ENCODE data around the gene RANBP9.

DNA sequence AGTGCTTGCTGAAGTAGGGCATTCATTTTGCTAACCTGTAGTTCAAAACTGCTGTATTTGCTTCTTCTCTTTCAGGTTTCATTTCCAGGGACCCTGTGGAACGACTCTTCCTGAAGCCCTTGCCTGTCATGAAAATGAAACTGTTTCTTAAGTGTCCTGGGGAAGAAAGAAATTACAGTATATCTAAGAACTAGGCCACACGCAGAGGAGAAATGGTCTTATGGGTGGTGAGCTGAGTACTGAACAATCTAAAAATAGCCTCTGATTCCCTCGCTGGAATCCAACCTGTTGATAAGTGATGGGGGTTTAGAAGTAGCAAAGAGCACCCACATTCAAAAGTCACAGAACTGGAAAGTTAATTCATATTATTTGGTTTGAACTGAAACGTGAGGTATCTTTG is 99.9 kb downstream of the RANBP9 start:
- TF ChIP-seq, protein P1, sequence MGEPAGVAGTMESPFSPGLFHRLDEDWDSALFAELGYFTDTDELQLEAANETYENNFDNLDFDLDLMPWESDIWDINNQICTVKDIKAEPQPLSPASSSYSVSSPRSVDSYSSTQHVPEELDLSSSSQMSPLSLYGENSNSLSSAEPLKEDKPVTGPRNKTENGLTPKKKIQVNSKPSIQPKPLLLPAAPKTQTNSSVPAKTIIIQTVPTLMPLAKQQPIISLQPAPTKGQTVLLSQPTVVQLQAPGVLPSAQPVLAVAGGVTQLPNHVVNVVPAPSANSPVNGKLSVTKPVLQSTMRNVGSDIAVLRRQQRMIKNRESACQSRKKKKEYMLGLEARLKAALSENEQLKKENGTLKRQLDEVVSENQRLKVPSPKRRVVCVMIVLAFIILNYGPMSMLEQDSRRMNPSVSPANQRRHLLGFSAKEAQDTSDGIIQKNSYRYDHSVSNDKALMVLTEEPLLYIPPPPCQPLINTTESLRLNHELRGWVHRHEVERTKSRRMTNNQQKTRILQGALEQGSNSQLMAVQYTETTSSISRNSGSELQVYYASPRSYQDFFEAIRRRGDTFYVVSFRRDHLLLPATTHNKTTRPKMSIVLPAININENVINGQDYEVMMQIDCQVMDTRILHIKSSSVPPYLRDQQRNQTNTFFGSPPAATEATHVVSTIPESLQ (CRISPR knock-in tag; conservative IDR thresholded peaks at IDR 0.05), result no peak
- TF ChIP-seq SP2 (CRISPR knock-in tag; IDR thresholded peaks at IDR 0.05) (no peak), HOXA5 (CRISPR knock-in tag; IDR thresholded peaks at IDR 0.05) (no peak), CHD2 (IDR thresholded peaks at IDR 0.05; ENCODE audit: low read depth, low read length) (no peak), ZNF367 (CRISPR knock-in tag; IDR thresholded peaks at IDR 0.05; ENCODE audit: borderline replicate concordance) (no peak), ZNF329 (CRISPR knock-in tag; IDR thresholded peaks at IDR 0.05; ENCODE audit: low read depth) (no peak)
- TF ChIP-seq, protein P2, sequence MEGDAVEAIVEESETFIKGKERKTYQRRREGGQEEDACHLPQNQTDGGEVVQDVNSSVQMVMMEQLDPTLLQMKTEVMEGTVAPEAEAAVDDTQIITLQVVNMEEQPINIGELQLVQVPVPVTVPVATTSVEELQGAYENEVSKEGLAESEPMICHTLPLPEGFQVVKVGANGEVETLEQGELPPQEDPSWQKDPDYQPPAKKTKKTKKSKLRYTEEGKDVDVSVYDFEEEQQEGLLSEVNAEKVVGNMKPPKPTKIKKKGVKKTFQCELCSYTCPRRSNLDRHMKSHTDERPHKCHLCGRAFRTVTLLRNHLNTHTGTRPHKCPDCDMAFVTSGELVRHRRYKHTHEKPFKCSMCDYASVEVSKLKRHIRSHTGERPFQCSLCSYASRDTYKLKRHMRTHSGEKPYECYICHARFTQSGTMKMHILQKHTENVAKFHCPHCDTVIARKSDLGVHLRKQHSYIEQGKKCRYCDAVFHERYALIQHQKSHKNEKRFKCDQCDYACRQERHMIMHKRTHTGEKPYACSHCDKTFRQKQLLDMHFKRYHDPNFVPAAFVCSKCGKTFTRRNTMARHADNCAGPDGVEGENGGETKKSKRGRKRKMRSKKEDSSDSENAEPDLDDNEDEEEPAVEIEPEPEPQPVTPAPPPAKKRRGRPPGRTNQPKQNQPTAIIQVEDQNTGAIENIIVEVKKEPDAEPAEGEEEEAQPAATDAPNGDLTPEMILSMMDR (CRISPR knock-in tag; IDR thresholded peaks at IDR 0.05), result no peak
- TF ChIP-seq, protein P3, sequence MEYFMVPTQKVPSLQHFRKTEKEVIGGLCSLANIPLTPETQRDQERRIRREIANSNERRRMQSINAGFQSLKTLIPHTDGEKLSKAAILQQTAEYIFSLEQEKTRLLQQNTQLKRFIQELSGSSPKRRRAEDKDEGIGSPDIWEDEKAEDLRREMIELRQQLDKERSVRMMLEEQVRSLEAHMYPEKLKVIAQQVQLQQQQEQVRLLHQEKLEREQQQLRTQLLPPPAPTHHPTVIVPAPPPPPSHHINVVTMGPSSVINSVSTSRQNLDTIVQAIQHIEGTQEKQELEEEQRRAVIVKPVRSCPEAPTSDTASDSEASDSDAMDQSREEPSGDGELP (IDR thresholded peaks at IDR 0.05; ENCODE audit: borderline replicate concordance, low read depth), result no peak
- TF ChIP-seq, protein P4, sequence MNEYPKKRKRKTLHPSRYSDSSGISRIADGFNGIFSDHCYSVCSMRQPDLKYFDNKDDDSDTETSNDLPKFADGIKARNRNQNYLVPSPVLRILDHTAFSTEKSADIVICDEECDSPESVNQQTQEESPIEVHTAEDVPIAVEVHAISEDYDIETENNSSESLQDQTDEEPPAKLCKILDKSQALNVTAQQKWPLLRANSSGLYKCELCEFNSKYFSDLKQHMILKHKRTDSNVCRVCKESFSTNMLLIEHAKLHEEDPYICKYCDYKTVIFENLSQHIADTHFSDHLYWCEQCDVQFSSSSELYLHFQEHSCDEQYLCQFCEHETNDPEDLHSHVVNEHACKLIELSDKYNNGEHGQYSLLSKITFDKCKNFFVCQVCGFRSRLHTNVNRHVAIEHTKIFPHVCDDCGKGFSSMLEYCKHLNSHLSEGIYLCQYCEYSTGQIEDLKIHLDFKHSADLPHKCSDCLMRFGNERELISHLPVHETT (CRISPR knock-in tag; conservative IDR thresholded peaks at IDR 0.05), result no peak
